SU-DHL-6 (cell line): ENCODE data around the gene DLG1.

Experiments used
- CTCF ChIP-seq: fragments of 200-600 bp; sonication (generic); IDR thresholded peaks from one replicate; pipeline ENCODE4 v1.5.1; 2017; ENCODE audit warnings: antibody characterized with exemption, mild to moderate bottlenecking, low read length, moderate library complexity; ENCODE audit not compliant: insufficient read depth, poor library complexity, severe bottlenecking
- EZH2phosphoT487 ChIP-seq: fragments of 200-600 bp; sonication (generic), shearing (Covaris generic); conservative IDR thresholded peaks from 2 replicates; pipeline ENCODE4 v1.6.1; 2018; ENCODE audit warnings: mild to moderate bottlenecking, antibody characterized with exemption, low read length, moderate library complexity, mixed read lengths

GRCh38 chr3:197188963-197189362, 109.4 kb downstream of the DLG1 start:
- no peak for TF ChIP-seq CTCF
- no peak for TF ChIP-seq EZH2phosphoT487
